ENCODE results near the gene PLA2G4B. TPM values are rescaled to one million over a fixed set of nuclear protein-coding genes. Genes with fewer than 3 reads are reported as not detected.
A peak's percentile ranks its signal among the peaks of the same experiment; 100 is the strongest.

Gene PLA2G4B
- total and polyA plus RNA-seq, 2 donors (not counting 1 experiment from before 2014, with no cell fraction given): 22.6 to 33.2 TPM

DNA sequence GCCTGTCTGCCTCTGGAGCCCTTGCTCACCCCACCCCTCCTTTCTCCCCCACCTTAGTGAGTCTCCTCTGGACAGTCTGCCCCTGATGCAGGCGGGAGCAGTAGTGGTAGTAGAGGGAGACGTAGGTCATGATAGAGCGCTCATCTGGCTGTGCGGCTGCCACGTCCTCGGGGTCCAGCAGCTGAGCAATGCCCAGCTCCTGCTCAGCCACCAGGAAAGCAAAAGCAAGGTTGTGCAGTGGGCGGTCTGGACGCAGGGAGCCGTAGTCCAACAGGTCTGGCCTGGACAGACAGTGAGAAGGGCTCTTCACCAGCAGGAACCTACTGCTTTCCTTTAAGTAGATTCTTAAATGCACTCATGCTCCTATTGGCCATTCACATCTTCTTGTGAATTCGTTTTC is 48.5 kb downstream of the PLA2G4B start:
- ChIA-PET POLR2A (no interaction called here), CTCF (interaction anchor here (1.0 to 11.0 kb wide), 2 partner anchors 8 to 15 kb away, joined by 3 to 81 read pairs; no protein-coding TSS in a partner anchor)
- Mint-ChIP-seq H3K4me1 (peaks cover 40% of the 10 kb centered on the region), H3K27me3 (peaks cover 4% of the 10 kb centered on the region), H3K27ac (no peak overlapping the region), H3K4me3 (no peak overlapping the region), H3K9me3 (ENCODE audit: insufficient read depth) (no peaks in the 10 kb centered on the region)
- TF ChIP-seq, protein P1, sequence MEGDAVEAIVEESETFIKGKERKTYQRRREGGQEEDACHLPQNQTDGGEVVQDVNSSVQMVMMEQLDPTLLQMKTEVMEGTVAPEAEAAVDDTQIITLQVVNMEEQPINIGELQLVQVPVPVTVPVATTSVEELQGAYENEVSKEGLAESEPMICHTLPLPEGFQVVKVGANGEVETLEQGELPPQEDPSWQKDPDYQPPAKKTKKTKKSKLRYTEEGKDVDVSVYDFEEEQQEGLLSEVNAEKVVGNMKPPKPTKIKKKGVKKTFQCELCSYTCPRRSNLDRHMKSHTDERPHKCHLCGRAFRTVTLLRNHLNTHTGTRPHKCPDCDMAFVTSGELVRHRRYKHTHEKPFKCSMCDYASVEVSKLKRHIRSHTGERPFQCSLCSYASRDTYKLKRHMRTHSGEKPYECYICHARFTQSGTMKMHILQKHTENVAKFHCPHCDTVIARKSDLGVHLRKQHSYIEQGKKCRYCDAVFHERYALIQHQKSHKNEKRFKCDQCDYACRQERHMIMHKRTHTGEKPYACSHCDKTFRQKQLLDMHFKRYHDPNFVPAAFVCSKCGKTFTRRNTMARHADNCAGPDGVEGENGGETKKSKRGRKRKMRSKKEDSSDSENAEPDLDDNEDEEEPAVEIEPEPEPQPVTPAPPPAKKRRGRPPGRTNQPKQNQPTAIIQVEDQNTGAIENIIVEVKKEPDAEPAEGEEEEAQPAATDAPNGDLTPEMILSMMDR (IDR thresholded peaks at IDR 0.05): no peak
- TF ChIP-seq EZH2 (IDR thresholded peaks at IDR 0.05; ENCODE audit: borderline replicate concordance, insufficient read depth, low read depth, low read length, poor library complexity, severe bottlenecking): no peak
- Histone ChIP-seq H3K4me2 (replicated peaks; ENCODE audit: low read depth, low read length, poor library complexity, severe bottlenecking) (no peak overlapping the region), H4K20me1 (ENCODE audit: control insufficient read depth, insufficient read depth, low read length, poor library complexity, severe bottlenecking) (no peaks in the 10 kb centered on the region), H3K79me2 (ENCODE audit: control insufficient read depth, insufficient read depth, low read length) (peaks cover 1% of the 10 kb centered on the region), H3K27me3 (replicated peaks in 1 of 4; ENCODE audit: control extremely low read depth in 1 of 4, control insufficient read depth in 3 of 4, insufficient read depth in 4 of 4, low read length in 3 of 4) (peaks cover 0 to 8% (median 2%) of the 10 kb centered on the region in 4 experiments), H3K27ac (ENCODE audit: low read length in 2 of 2) (no peak overlapping the region), H3K4me3 (ENCODE audit: control extremely low read depth in 1 of 5, extremely low read depth in 1 of 5, insufficient read depth in 1 of 5, low read depth in 2 of 5, low read length in 4 of 5) (no peak overlapping the region), H2AFZ (ENCODE audit: insufficient read depth, low read depth, low read length, poor library complexity, severe bottlenecking) (no peak overlapping the region), H3K36me3 (replicated peaks in 1 of 2; ENCODE audit: control extremely low read depth in 1 of 2, control insufficient read depth in 1 of 2, extremely low read depth in 1 of 2, insufficient read depth in 2 of 2, low read length in 1 of 2) (no peaks in the 10 kb centered on the region), H3K4me1 (ENCODE audit: control insufficient read depth in 2 of 2, insufficient read depth in 2 of 2, low read length in 2 of 2) (peaks cover 30 to 42% of the 10 kb centered on the region in 2 donors), H3K9ac (ENCODE audit: low read length) (no peak overlapping the region), H3K9me3 (ENCODE audit: control extremely low read depth in 1 of 3, control insufficient read depth in 2 of 3, insufficient read depth in 1 of 3, low read length in 2 of 3) (peaks cover 0 to 15% (median 0%) of the 10 kb centered on the region in 3 donors)
- DNase-seq (no peak), ATAC-seq (ENCODE audit: low read depth) (no peak)
- intact Hi-C loops (cut with micrococcal nuclease): no loop called here
- 93% methylated on average over 10 of the region's 10 CpGs for WGBS (ENCODE audit: insufficient coverage)

DNA sequence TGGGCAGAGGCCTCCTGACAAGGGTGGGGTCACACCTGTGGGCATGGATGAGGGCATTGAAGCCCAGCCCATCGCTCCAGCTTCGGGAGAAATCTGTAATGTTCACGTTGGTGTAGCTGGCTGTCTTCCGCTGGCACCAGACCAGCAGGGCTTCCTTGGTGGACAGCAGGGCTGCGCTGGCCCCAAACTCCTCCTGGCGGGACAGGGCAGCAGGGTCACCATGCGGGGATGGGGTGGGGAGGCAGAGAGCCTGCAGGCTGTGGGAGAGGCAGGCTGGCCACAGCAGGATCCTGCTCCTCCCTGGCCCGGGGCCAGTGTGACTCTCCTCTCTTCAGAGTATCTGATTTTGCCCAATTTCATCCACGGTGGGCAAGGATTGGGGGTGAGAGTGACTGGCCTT is 49.2 kb downstream of the PLA2G4B start:
- H3K27me3 Mint-ChIP-seq: no peaks in the 10 kb centered on the region
- peaks cover 4% of the 10 kb centered on the region for H3K79me2 ChIP-seq (ENCODE audit: control insufficient read depth, insufficient read depth, low read length)
- intact Hi-C loops (cut with micrococcal nuclease): no loop called here
- ATAC-seq (ENCODE audit: low read depth) (no peak), DNase-seq (no peak)
- no peaks in the 10 kb centered on the region for H3K36me3 ChIP-seq (replicated peaks in 1 of 2; ENCODE audit: control extremely low read depth in 1 of 2, control insufficient read depth in 1 of 2, extremely low read depth in 1 of 2, insufficient read depth in 2 of 2, low read length in 1 of 2)
- H3K4me3 ChIP-seq (ENCODE audit: control extremely low read depth in 1 of 5, extremely low read depth in 1 of 5, insufficient read depth in 1 of 5, low read depth in 2 of 5, low read length in 4 of 5): no peak overlapping the region
- 98% methylated on average over 9 of the region's 9 CpGs for WGBS (ENCODE audit: insufficient coverage)
- H3K9ac ChIP-seq (ENCODE audit: low read length): no peak overlapping the region
- no peaks in the 10 kb centered on the region for H4K20me1 ChIP-seq (ENCODE audit: control insufficient read depth, insufficient read depth, low read length, poor library complexity, severe bottlenecking)
- H3K9me3 Mint-ChIP-seq (ENCODE audit: insufficient read depth): no peaks in the 10 kb centered on the region
- H3K4me3 Mint-ChIP-seq: no peak overlapping the region
- peaks cover 0 to 1% (median 0%) of the 10 kb centered on the region in 4 experiments for H3K27me3 ChIP-seq (replicated peaks in 1 of 4; ENCODE audit: control extremely low read depth in 1 of 4, control insufficient read depth in 3 of 4, insufficient read depth in 4 of 4, low read length in 3 of 4)
- H3K9me3 ChIP-seq (ENCODE audit: control extremely low read depth in 1 of 3, control insufficient read depth in 2 of 3, insufficient read depth in 1 of 3, low read length in 2 of 3): peaks cover 0 to 15% (median 0%) of the 10 kb centered on the region in 3 donors
- H3K4me1 ChIP-seq (ENCODE audit: control insufficient read depth in 2 of 2, insufficient read depth in 2 of 2, low read length in 2 of 2): peaks cover 31 to 42% of the 10 kb centered on the region in 2 donors
- POLR2A ChIA-PET: no interaction called here
- TF ChIP-seq, protein P1 (IDR thresholded peaks at IDR 0.05): no peak
- TF ChIP-seq EZH2 (IDR thresholded peaks at IDR 0.05; ENCODE audit: borderline replicate concordance, insufficient read depth, low read depth, low read length, poor library complexity, severe bottlenecking): no peak
- H2AFZ ChIP-seq (ENCODE audit: insufficient read depth, low read depth, low read length, poor library complexity, severe bottlenecking): no peak overlapping the region
- H3K27ac Mint-ChIP-seq: peak overlapping the region; percentile 4
- CTCF ChIA-PET: interaction anchor here (11.0 kb wide), 1 partner anchor 15 kb away, joined by 81 read pairs; no protein-coding TSS in a partner anchor
- no peak overlapping the region for H3K27ac ChIP-seq (ENCODE audit: low read length in 2 of 2)
- H3K4me2 ChIP-seq (replicated peaks; ENCODE audit: low read depth, low read length, poor library complexity, severe bottlenecking): no peak overlapping the region
- peaks cover 42% of the 10 kb centered on the region for H3K4me1 Mint-ChIP-seq
